ENCODE measurements around the gene AGAP1.

AGAP1 gene

GRCh38 chr2:235688511-235689426 lies 194.9 kb downstream of the AGAP1 start:
- Histone ChIP-seq H3K4me1 (ENCODE audit: control insufficient read depth in 2 of 2, insufficient read depth in 2 of 2, low read length in 2 of 2) (peaks cover 26 to 28% of the 10 kb centered on the region in 2 donors), H3K9ac (ENCODE audit: low read depth in 1 of 2, low read length in 2 of 2) (peak overlapping the region in 1 of 2 donors; percentile 47), H3K27ac (ENCODE audit: low read depth in 2 of 2, low read length in 2 of 2) (peak overlapping the region; percentile 69 to 83), H3K9me3 (ENCODE audit: control insufficient read depth in 2 of 2, low read length in 2 of 2) (no peaks in the 10 kb centered on the region), H3K27me3 (ENCODE audit: control insufficient read depth in 2 of 2, insufficient read depth in 2 of 2, low read length in 2 of 2) (no peaks in the 10 kb centered on the region), H3K4me3 (ENCODE audit: low read length in 2 of 2) (peak overlapping the region in 1 of 2 donors; percentile 27), H3K36me3 (ENCODE audit: control insufficient read depth in 2 of 2, insufficient read depth in 2 of 2, low read length in 2 of 2) (no peaks in the 10 kb centered on the region)

- H3K4me3 ChIP-seq (ENCODE audit: low read length in 2 of 2), result peak overlapping the region in 1 of 2 donors; percentile 27
- no peaks in the 10 kb centered on the region for H3K27me3 ChIP-seq (ENCODE audit: control insufficient read depth in 2 of 2, insufficient read depth in 2 of 2, low read length in 2 of 2)
- peaks cover 26 to 28% of the 10 kb centered on the region in 2 donors for H3K4me1 ChIP-seq (ENCODE audit: control insufficient read depth in 2 of 2, insufficient read depth in 2 of 2, low read length in 2 of 2)
- H3K9me3 ChIP-seq (ENCODE audit: control insufficient read depth in 2 of 2, low read length in 2 of 2), result no peaks in the 10 kb centered on the region
- peak overlapping the region in 1 of 2 donors; percentile 47 for H3K9ac ChIP-seq (ENCODE audit: low read depth in 1 of 2, low read length in 2 of 2)
- H3K36me3 ChIP-seq (ENCODE audit: control insufficient read depth in 2 of 2, insufficient read depth in 2 of 2, low read length in 2 of 2), result no peaks in the 10 kb centered on the region
- peak overlapping the region; percentile 69 to 83 for H3K27ac ChIP-seq (ENCODE audit: low read depth in 2 of 2, low read length in 2 of 2)
Measured at GRCh38 chr2:235689427-235689853, 195.6 kb downstream of the AGAP1 start.

- Histone ChIP-seq H3K9ac (ENCODE audit: low read depth in 1 of 2, low read length in 2 of 2) (peak overlapping the region in 1 of 2 donors; percentile 52), H3K4me1 (ENCODE audit: control insufficient read depth in 2 of 2, insufficient read depth in 2 of 2, low read length in 2 of 2) (peaks cover 26 to 28% of the 10 kb centered on the region in 2 donors), H3K27me3 (ENCODE audit: control insufficient read depth in 2 of 2, insufficient read depth in 2 of 2, low read length in 2 of 2) (no peaks in the 10 kb centered on the region), H3K4me3 (ENCODE audit: low read length in 2 of 2) (peak overlapping the region in 1 of 2 donors; percentile 27), H3K27ac (ENCODE audit: low read depth in 2 of 2, low read length in 2 of 2) (peak overlapping the region; percentile 69 to 83), H3K36me3 (ENCODE audit: control insufficient read depth in 2 of 2, insufficient read depth in 2 of 2, low read length in 2 of 2) (no peaks in the 10 kb centered on the region), H3K9me3 (ENCODE audit: control insufficient read depth in 2 of 2, low read length in 2 of 2) (no peaks in the 10 kb centered on the region)
Measured at GRCh38 chr2:235690082-235690808, 196.4 kb downstream of the AGAP1 start.

GRCh38 chr2:235690809-235691450 lies 197.1 kb downstream of the AGAP1 start:
- H3K36me3 ChIP-seq (ENCODE audit: control insufficient read depth in 2 of 2, insufficient read depth in 2 of 2, low read length in 2 of 2), result no peaks in the 10 kb centered on the region
- H3K27ac ChIP-seq (ENCODE audit: low read depth in 2 of 2, low read length in 2 of 2), result peak overlapping the region; percentile 69 to 83
- peak overlapping the region in 1 of 2 donors; percentile 52 for H3K9ac ChIP-seq (ENCODE audit: low read depth in 1 of 2, low read length in 2 of 2)
- H3K4me3 ChIP-seq (ENCODE audit: low read length in 2 of 2), result no peak overlapping the region
- no peaks in the 10 kb centered on the region for H3K27me3 ChIP-seq (ENCODE audit: control insufficient read depth in 2 of 2, insufficient read depth in 2 of 2, low read length in 2 of 2)
- H3K9me3 ChIP-seq (ENCODE audit: control insufficient read depth in 2 of 2, low read length in 2 of 2), result no peaks in the 10 kb centered on the region
- peaks cover 26 to 28% of the 10 kb centered on the region in 2 donors for H3K4me1 ChIP-seq (ENCODE audit: control insufficient read depth in 2 of 2, insufficient read depth in 2 of 2, low read length in 2 of 2)

GRCh38 chr2:235692076-235692475 lies 198.2 kb downstream of the AGAP1 start:
- Histone ChIP-seq H3K27me3 (ENCODE audit: control insufficient read depth in 2 of 2, insufficient read depth in 2 of 2, low read length in 2 of 2) (no peaks in the 10 kb centered on the region), H3K9ac (ENCODE audit: low read depth in 1 of 2, low read length in 2 of 2) (no peak overlapping the region), H3K36me3 (ENCODE audit: control insufficient read depth in 2 of 2, insufficient read depth in 2 of 2, low read length in 2 of 2) (no peaks in the 10 kb centered on the region), H3K4me1 (ENCODE audit: control insufficient read depth in 2 of 2, insufficient read depth in 2 of 2, low read length in 2 of 2) (peaks cover 26 to 28% of the 10 kb centered on the region in 2 donors), H3K9me3 (ENCODE audit: control insufficient read depth in 2 of 2, low read length in 2 of 2) (no peaks in the 10 kb centered on the region), H3K4me3 (ENCODE audit: low read length in 2 of 2) (no peak overlapping the region), H3K27ac (ENCODE audit: low read depth in 2 of 2, low read length in 2 of 2) (no peak overlapping the region)

GRCh38 chr2:235692671-235693171 lies 198.9 kb downstream of the AGAP1 start:
- Histone ChIP-seq H3K4me3 (ENCODE audit: low read length in 2 of 2) (no peak overlapping the region), H3K9me3 (ENCODE audit: control insufficient read depth in 2 of 2, low read length in 2 of 2) (no peaks in the 10 kb centered on the region)

GRCh38 chr2:235693279-235693678 lies 199.4 kb downstream of the AGAP1 start:
- no peaks in the 10 kb centered on the region for H3K9me3 ChIP-seq (ENCODE audit: control insufficient read depth in 2 of 2, low read length in 2 of 2)
- no peak overlapping the region for H3K27ac ChIP-seq (ENCODE audit: low read depth in 2 of 2, low read length in 2 of 2)
- H3K36me3 ChIP-seq (ENCODE audit: control insufficient read depth in 2 of 2, insufficient read depth in 2 of 2, low read length in 2 of 2), result no peaks in the 10 kb centered on the region

More at GRCh38 chr2:235692671-235693171, 198.9 kb downstream of the AGAP1 start:
- no peaks in the 10 kb centered on the region for H3K27me3 ChIP-seq (ENCODE audit: control insufficient read depth in 2 of 2, insufficient read depth in 2 of 2, low read length in 2 of 2)
- H3K4me1 ChIP-seq (ENCODE audit: control insufficient read depth in 2 of 2, insufficient read depth in 2 of 2, low read length in 2 of 2), result peaks cover 28 to 30% of the 10 kb centered on the region in 2 donors
- no peak overlapping the region for H3K9ac ChIP-seq (ENCODE audit: low read depth in 1 of 2, low read length in 2 of 2)
- no peak overlapping the region for H3K27ac ChIP-seq (ENCODE audit: low read depth in 2 of 2, low read length in 2 of 2)
- no peaks in the 10 kb centered on the region for H3K36me3 ChIP-seq (ENCODE audit: control insufficient read depth in 2 of 2, insufficient read depth in 2 of 2, low read length in 2 of 2)

GRCh38 chr2:235694721-235695601 lies 201.1 kb downstream of the AGAP1 start:
- Histone ChIP-seq H3K27me3 (ENCODE audit: control insufficient read depth in 2 of 2, insufficient read depth in 2 of 2, low read length in 2 of 2) (no peaks in the 10 kb centered on the region), H3K4me1 (ENCODE audit: control insufficient read depth in 2 of 2, insufficient read depth in 2 of 2, low read length in 2 of 2) (peaks cover 7 to 12% of the 10 kb centered on the region in 2 donors), H3K4me3 (ENCODE audit: low read length in 2 of 2) (no peak overlapping the region), H3K9me3 (ENCODE audit: control insufficient read depth in 2 of 2, low read length in 2 of 2) (no peaks in the 10 kb centered on the region), H3K9ac (ENCODE audit: low read depth in 1 of 2, low read length in 2 of 2) (no peak overlapping the region), H3K27ac (ENCODE audit: low read depth in 2 of 2, low read length in 2 of 2) (no peak overlapping the region), H3K36me3 (ENCODE audit: control insufficient read depth in 2 of 2, insufficient read depth in 2 of 2, low read length in 2 of 2) (no peaks in the 10 kb centered on the region)

More at GRCh38 chr2:235693279-235693678, 199.4 kb downstream of the AGAP1 start:
- Histone ChIP-seq H3K4me1 (ENCODE audit: control insufficient read depth in 2 of 2, insufficient read depth in 2 of 2, low read length in 2 of 2) (peaks cover 24 to 28% of the 10 kb centered on the region in 2 donors), H3K9ac (ENCODE audit: low read depth in 1 of 2, low read length in 2 of 2) (no peak overlapping the region), H3K27me3 (ENCODE audit: control insufficient read depth in 2 of 2, insufficient read depth in 2 of 2, low read length in 2 of 2) (no peaks in the 10 kb centered on the region), H3K4me3 (ENCODE audit: low read length in 2 of 2) (no peak overlapping the region)

- Histone ChIP-seq H3K9ac (ENCODE audit: low read depth in 1 of 2, low read length in 2 of 2) (no peak overlapping the region), H3K9me3 (ENCODE audit: control insufficient read depth in 2 of 2, low read length in 2 of 2) (no peaks in the 10 kb centered on the region), H3K36me3 (ENCODE audit: control insufficient read depth in 2 of 2, insufficient read depth in 2 of 2, low read length in 2 of 2) (no peaks in the 10 kb centered on the region), H3K4me3 (ENCODE audit: low read length in 2 of 2) (no peak overlapping the region), H3K27me3 (ENCODE audit: control insufficient read depth in 2 of 2, insufficient read depth in 2 of 2, low read length in 2 of 2) (no peaks in the 10 kb centered on the region), H3K27ac (ENCODE audit: low read depth in 2 of 2, low read length in 2 of 2) (no peak overlapping the region), H3K4me1 (ENCODE audit: control insufficient read depth in 2 of 2, insufficient read depth in 2 of 2, low read length in 2 of 2) (peaks cover 4 to 11% of the 10 kb centered on the region in 2 donors)
Measured at GRCh38 chr2:235695602-235695895, 201.7 kb downstream of the AGAP1 start.

All from mucosa of rectum (tissue), 2 donors.